Limb (tissue), 2 donors: ENCODE measurements around the gene CDKN2C.
A peak's percentile ranks its signal among the peaks of the same experiment; 100 is the strongest.
"Not testable (repeated sequence)": the region's sequence is repeated elsewhere in the genome, so short reads cannot be mapped to it uniquely, and the experiment has no call there.

Experiments used
- DNase-seq, 2 donors: peaks; one replicate each; pipeline ENCODE4 v3.0.0-alpha.2; 2016; ENCODE audit errors: extremely low spot score in 2 of 2

CDKN2C gene

GRCh38 chr1:50978852-50979781 lies 9.1 kb downstream of the CDKN2C start:
- DNase-seq, result peak in 1 of 2 donors; percentile 34

- DNase-seq, result no peak
Observed at GRCh38 chr1:50979937-50980336, 9.9 kb downstream of the CDKN2C start.

GRCh38 chr1:50980505-50980904 lies 10.5 kb downstream of the CDKN2C start:
- no peak for DNase-seq

DNA sequence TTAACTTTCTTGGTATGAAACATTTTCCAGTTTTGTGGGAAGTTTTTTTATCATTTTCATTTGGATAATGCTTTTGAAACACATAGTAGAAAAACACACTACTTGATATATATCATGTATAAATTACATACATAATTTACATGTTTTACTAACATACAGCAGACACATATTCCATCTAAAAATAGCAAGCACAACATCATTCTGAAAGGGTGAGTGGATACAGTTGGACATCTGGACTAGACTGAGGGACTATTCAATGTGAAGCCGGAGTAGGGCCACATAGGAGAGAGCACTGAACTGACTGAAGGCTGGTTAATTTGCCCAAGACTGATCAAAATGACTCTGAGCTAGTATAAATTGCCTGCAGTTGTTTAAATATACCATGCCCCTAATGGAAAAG lies 11.7 kb downstream of the CDKN2C start:
- DNase-seq, result no peak

DNA sequence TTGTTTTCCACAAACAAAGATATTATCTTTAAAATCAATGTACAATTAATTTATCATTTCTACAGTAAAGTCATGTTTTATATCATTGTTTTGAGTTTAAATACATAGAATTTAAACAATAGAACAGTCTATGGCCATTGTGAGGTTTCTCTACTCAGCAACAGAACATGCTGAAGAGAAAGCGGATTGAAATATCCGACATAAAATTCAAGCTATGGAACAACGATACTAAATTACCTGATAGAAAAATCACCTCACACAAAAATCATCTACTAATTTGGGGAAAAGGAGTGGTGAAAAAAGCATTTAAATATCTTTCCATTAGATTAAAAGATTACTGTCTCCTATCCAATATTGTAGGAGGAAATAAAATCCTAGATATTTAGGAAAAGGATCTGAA lies 12.6 kb downstream of the CDKN2C start:
- DNase-seq, result no peak

DNA sequence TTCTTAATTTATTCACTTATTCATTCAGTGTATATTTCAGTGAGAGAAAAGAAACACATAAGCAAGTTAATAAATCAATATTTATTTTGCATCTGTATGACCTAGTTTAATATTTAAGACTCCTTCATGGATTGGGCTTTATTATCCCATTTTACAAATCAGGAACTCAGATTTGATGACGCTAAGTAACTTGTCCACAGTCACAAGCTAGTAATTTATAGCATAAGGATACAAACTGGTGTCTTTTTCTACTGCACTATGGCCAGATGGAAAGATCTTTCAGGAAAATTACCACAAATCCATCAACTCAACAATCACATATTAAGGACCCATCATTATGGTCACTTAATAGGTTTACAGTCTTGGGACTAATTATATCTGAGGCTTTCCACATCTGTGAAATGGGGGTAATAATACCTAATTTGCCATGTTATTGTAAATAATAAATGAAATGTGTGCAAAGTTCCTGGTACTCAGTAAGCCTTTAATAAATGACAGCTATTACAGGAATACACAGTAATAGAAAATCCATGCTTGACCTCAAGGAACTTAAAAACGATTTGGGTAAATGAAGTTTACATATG lies 13.3 kb downstream of the CDKN2C start:
- no peak for DNase-seq

DNA sequence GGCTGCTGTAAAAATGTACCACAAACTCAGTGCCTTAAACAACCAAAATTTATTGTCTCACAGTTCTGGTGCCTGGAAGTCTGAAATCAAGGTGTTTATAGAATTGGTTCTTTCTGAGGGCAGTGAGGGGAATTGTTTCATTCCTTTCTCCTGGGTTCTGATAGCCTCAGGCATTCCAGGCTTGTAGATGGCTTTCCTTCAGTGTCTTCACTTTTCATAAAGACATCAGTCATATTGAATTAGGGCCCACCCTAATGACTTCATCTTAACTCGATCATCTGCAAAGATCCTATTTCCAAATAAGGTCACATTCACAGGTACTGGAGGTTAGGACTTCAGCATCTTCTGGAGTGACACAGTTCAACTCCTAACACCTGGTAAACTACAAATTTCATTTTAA lies 15.0 kb downstream of the CDKN2C start:
- no peak for DNase-seq

GRCh38 chr1:50986653-50987052 lies 16.6 kb downstream of the CDKN2C start:
- DNase-seq, result no peak

DNA sequence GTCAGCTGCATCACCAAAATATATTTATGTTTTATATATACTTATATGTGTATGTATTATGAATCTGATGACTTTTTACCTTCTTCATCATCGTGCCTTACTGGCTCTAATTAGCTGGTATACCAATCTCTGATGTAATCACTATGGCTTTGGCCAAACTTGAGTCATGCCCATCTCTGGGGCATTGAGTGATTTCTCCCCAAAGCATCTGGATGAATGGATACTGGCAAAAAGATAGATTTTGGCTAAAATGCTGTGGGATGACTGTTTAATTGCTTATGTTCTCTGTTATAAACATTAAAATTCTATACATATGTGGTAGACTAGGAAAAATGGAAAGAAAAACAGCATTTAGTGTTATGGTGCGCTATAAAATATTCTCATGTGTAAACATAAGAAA lies 19.6 kb downstream of the CDKN2C start:
- no peak for DNase-seq

GRCh38 chr1:50992532-50993318 lies 22.7 kb downstream of the CDKN2C start:
- DNase-seq, result no peak

DNA sequence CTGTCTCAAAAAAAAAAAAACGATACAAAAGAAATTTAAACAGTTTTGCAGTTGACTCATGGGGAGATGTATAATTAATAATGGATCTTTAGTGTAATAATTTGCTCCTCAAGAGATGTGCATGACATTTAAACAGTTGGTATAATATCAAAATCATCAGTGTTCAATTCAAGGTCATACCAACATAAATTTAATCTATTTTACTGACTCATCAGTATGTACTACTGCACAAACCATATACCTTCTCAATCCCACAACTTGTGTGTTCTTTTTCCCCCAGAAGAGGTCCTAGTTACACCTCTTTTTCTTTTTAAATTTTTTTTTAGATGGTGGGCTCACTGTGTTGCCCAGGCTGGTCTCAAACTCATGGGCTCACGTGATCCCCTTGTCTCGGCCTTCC lies 23.6 kb downstream of the CDKN2C start:
- DNase-seq, result no peak

- no peak for DNase-seq
Observed at GRCh38 chr1:50994997-50995396, 25.0 kb downstream of the CDKN2C start.

- no peak for DNase-seq
Observed at GRCh38 chr1:50995651-50996050, 25.6 kb downstream of the CDKN2C start.

DNA sequence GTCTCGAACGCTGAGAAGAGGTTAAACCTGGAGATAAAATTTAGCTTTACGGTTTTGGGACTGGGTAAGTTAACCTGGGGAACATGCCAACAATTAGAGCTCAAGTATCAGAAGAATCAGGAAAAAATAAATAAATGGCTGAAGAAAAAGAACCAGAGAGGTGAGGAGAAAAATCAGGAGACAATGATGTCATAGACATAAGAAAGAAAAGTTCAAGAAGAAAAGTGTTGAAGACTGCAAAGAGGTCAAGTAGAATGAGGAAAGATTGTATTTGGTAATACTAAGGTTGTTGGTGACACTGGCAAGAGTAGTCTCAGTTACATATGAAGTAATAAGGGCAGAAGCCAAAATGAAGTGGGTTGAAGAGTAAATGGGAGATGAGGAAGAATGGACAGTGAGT lies 26.0 kb downstream of the CDKN2C start:
- no peak for DNase-seq

DNA sequence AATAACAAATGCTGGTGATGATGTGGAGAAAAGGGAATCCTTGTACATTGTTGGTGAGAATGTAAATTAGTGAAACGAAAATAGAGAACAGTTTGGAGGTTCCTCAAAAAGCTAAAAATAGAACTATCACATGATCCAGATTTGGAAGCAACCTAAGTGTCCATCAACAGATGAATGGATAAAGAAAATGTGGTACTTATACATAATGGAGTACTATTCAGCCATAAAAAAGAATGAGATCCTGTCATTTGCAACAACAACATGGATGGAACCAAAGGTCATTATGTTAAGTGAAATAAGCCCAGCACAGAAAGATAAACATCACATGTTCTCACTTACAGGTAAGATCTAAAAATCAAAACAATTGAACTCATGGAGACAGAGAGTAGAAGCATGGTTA lies 29.3 kb downstream of the CDKN2C start:
- DNase-seq, result not testable (repeated sequence)

- no peak for DNase-seq
Observed at GRCh38 chr1:51000160-51000559, 30.1 kb downstream of the CDKN2C start.

DNA sequence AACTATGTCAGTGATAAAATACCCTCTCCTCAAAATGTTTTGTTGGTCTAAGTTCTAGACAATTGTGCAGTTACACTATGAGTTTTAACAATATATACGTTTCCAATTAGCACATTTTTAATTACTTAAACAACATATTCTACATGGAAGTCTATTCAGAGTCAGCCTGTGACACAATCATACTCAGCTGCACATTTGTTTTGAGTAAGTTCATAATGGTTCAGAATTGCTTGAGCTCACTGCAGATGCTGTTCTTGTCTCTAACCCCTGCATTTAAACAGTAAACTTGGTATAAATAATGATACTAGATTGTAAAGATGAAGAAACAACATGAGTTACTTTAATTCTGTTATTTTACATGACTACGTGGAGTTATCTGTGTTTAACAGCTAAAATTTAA lies 30.6 kb downstream of the CDKN2C start:
- no peak for DNase-seq

GRCh38 chr1:51002516-51002915 lies 32.5 kb downstream of the CDKN2C start:
- no peak for DNase-seq

- not testable (repeated sequence) for DNase-seq
Observed at GRCh38 chr1:51005549-51005948, 35.5 kb downstream of the CDKN2C start.

DNA sequence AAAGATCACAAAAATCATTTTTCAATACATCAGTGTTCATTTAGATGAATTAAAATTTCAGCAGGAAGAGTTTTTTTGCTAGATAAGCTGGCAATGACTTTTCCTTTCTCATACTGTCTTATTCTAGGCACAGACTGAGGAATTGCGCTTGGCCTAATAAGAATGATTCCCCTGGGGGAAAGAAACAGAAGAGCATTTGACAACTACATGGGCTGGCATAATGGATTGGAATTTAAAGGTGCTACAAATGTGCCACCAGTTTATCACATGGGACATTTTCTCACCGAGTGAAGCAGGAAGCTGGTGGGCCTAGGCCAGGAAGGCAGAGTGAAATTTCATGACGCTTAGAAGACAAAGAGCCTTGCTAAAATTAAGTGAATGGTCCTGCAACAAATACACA lies 39.3 kb downstream of the CDKN2C start:
- no peak for DNase-seq

GRCh38 chr1:51014878-51015277 lies 44.8 kb downstream of the CDKN2C start:
- DNase-seq, result no peak

DNA sequence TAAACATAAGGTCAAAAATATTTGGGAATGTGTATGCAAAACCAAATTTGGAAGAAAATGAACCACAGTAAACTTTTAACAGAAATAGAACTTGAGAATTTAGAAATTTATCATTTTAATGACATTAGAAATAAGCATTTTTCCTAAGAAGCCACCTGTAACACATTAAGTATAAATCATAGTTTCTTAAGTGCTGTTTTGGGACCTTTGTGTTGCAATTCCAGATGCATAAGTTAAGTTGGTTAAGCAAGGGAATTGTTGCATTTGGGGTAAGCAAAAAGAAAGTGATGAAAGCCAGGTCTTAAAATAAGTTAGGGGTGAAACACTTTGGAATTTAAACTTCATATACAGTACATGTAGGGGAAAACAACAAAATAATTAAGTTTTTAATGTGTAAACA lies 49.8 kb downstream of the CDKN2C start:
- peak in 1 of 2 donors; percentile 5 for DNase-seq
